OCI-LY1 (cell line): ENCODE data around the gene GRK1.

Experiments
- CTCF ChIP-seq: fragments of 200-600 bp; sonication (generic), shearing (Covaris generic); IDR thresholded peaks from 2 replicates; pipeline ENCODE4 v1.5.1; 2017; ENCODE audit warnings: mild to moderate bottlenecking, antibody characterized with exemption, low read length, moderate library complexity, mixed read lengths
- EZH2 ChIP-seq: fragments of 200-600 bp; sonication (generic), shearing (Covaris generic); IDR thresholded peaks from 2 replicates; pipeline ENCODE4 v1.8.0; 2017; ENCODE audit warnings: borderline replicate concordance, mixed run types, mild to moderate bottlenecking, antibody characterized with exemption, low read length, moderate library complexity, mixed read lengths

DNA sequence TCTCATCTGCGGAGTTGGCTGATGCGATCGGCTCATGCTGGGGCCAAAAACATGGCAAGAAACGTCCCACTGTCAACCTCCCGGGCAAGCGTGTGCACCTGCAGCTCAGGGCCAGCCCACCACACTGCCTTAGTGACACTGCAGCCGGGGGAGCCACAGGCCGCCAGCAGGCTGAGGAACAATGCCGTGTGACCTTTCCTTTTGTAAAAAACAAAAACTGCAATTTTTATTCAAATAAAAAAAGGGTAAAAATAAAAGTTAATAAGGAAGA lies 73.2 kb downstream of the GRK1 start:
- no peak for TF ChIP-seq CTCF
- no peak for TF ChIP-seq EZH2
